GM21723 (cell line): Measurements from ENCODE around the gene COL4A4.
"Not testable (repeated sequence)": the region's sequence is repeated elsewhere in the genome, so short reads cannot be mapped to it uniquely, and the experiment has no call there.

ENCODE experiments used
- ATAC-seq: cut with Tn5 transposase; IDR thresholded peaks from one replicate; pipeline ENCODE4 v1.9.1; 2021; ENCODE audit warnings: mild to moderate bottlenecking, moderate library complexity; ENCODE audit not compliant: unreplicated experiment

COL4A4 gene

GRCh38 chr2:227117852-227118251, 46.2 kb downstream of the COL4A4 start:
- no peak for ATAC-seq

GRCh38 chr2:227117027-227117426, 47.0 kb downstream of the COL4A4 start:
- no peak for ATAC-seq

- ATAC-seq = no peak
Measured at GRCh38 chr2:227115761-227116160, 48.2 kb downstream of the COL4A4 start.

- ATAC-seq = peak; percentile 52
Measured at GRCh38 chr2:227106845-227107759, 56.9 kb downstream of the COL4A4 start.

- ATAC-seq = no peak
Measured at GRCh38 chr2:227103583-227103982, 60.4 kb downstream of the COL4A4 start.

- ATAC-seq = no peak
Measured at GRCh38 chr2:227099340-227099739, 64.7 kb downstream of the COL4A4 start.

GRCh38 chr2:227098162-227098515, 65.9 kb downstream of the COL4A4 start:
- ATAC-seq = no peak

GRCh38 chr2:227097495-227098161, 66.4 kb downstream of the COL4A4 start:
- no peak for ATAC-seq

GRCh38 chr2:227095346-227095745, 68.7 kb downstream of the COL4A4 start:
- no peak for ATAC-seq

GRCh38 chr2:227082286-227082685, 81.7 kb downstream of the COL4A4 start:
- ATAC-seq = peak; percentile 91

GRCh38 chr2:227079726-227080125, 84.3 kb downstream of the COL4A4 start:
- no peak for ATAC-seq

GRCh38 chr2:227065065-227065464, 98.9 kb downstream of the COL4A4 start:
- not testable (repeated sequence) for ATAC-seq

- no peak for ATAC-seq
Measured at GRCh38 chr2:227058888-227059399, 105.1 kb downstream of the COL4A4 start.

GRCh38 chr2:227057743-227058447, 106.1 kb downstream of the COL4A4 start:
- no peak for ATAC-seq

- ATAC-seq = no peak
Measured at GRCh38 chr2:227057060-227057459, 106.9 kb downstream of the COL4A4 start.

GRCh38 chr2:227054006-227054405, 110.0 kb downstream of the COL4A4 start:
- ATAC-seq = no peak

GRCh38 chr2:227052879-227053278, 111.1 kb downstream of the COL4A4 start:
- ATAC-seq = no peak

GRCh38 chr2:227043981-227044380, 120.0 kb downstream of the COL4A4 start:
- ATAC-seq = no peak

- no peak for ATAC-seq
Measured at GRCh38 chr2:227038550-227039189, 125.3 kb downstream of the COL4A4 start.

- ATAC-seq = no peak
Measured at GRCh38 chr2:227036527-227036926, 127.5 kb downstream of the COL4A4 start.
